Central memory CD8-positive, alpha-beta T cell (primary cell): ENCODE data around the gene LTBR.

Experiments used
- ATAC-seq: fragments of 150-1000 bp; cut with Tn5 transposase; replicated peaks from 2 replicates; pipeline ENCODE4 v1.10.0; 2022; ENCODE audit warnings: mild to moderate bottlenecking, moderate FRiP score, moderate number of reproducible peaks; ENCODE audit not compliant: poor library complexity, severe bottlenecking; ENCODE audit errors: extremely low read depth
- DNase-seq, 2 donors: peaks; one replicate each; pipeline ENCODE4 v3.0.0; 2021; ENCODE audit warnings: low spot score in 2 of 2
- H3K27ac Mint-ChIP-seq: one replicate; pipeline ENCODE4 v1.8.0; 2022; ENCODE audit warnings: low read depth, mild to moderate bottlenecking, moderate library complexity, mixed read lengths
- H3K27me3 Mint-ChIP-seq: one replicate; pipeline ENCODE4 v1.8.0; 2022; ENCODE audit warnings: mixed read lengths
- H3K36me3 Mint-ChIP-seq: one replicate; pipeline ENCODE4 v1.8.0; 2022; ENCODE audit warnings: mild to moderate bottlenecking, moderate library complexity, mixed read lengths; ENCODE audit not compliant: insufficient read depth
- H3K4me1 Mint-ChIP-seq: one replicate; pipeline ENCODE4 v1.8.0; 2022; ENCODE audit warnings: mixed read lengths
- H3K4me3 Mint-ChIP-seq: one replicate; pipeline ENCODE4 v1.8.0; 2022; ENCODE audit warnings: mild to moderate bottlenecking, moderate library complexity, mixed read lengths
- H3K9me3 Mint-ChIP-seq: one replicate; pipeline ENCODE4 v1.8.0; 2022; ENCODE audit warnings: mixed read lengths

LTBR gene

DNA sequence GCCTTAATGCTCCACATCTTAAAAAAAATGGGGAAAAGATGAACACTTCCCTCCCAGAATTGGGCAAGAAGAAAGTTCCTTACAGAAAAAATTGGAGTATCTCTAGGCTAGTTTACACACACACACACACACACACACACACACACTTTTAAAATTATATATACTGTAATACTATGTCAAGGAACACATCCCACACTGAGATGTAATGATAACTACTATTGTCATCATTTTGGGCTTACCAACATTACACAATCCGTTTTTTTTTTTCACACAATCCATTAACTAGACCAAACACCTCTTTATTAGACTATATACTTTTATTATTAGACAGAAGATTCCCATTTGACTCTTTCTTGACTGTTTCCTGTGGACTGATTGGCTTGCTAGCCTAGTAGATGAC is 2.5 kb downstream of the LTBR start:
- peaks cover 47% of the 10 kb centered on the region for H3K27me3 Mint-ChIP-seq
- DNase-seq = no peak
- peaks cover 5% of the 10 kb centered on the region for H3K4me1 Mint-ChIP-seq
- H3K4me3 Mint-ChIP-seq = no peak overlapping the region
- no peaks in the 10 kb centered on the region for H3K36me3 Mint-ChIP-seq
- ATAC-seq = no peak
- H3K27ac Mint-ChIP-seq = no peak overlapping the region
- H3K9me3 Mint-ChIP-seq = no peaks in the 10 kb centered on the region

DNA sequence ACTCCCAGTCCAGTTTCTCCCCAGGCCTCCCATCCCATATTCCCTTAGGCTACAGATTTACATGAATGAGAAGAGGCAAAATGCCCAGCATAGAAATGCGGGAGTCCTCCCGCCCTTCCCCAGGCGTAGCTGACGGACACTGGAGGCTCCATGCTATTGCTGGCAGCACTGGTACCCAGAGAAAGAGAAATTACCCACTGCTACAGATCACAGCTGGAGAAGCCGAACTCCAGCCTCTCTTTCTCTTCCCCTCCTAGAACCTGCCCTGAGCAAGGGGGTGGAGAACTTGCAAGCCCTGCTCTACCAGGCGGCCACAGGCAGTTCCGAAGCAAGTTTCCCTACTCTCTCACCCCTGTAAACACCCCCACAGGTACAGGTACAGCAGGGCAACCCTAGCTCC is 3.6 kb downstream of the LTBR start:
- no peak for DNase-seq
- no peak for ATAC-seq
- no peaks in the 10 kb centered on the region for H3K9me3 Mint-ChIP-seq
- no peaks in the 10 kb centered on the region for H3K36me3 Mint-ChIP-seq
- H3K27ac Mint-ChIP-seq = no peak overlapping the region
- H3K4me1 Mint-ChIP-seq = peaks cover 5% of the 10 kb centered on the region
- no peak overlapping the region for H3K4me3 Mint-ChIP-seq
- H3K27me3 Mint-ChIP-seq = peaks cover 36% of the 10 kb centered on the region

DNA sequence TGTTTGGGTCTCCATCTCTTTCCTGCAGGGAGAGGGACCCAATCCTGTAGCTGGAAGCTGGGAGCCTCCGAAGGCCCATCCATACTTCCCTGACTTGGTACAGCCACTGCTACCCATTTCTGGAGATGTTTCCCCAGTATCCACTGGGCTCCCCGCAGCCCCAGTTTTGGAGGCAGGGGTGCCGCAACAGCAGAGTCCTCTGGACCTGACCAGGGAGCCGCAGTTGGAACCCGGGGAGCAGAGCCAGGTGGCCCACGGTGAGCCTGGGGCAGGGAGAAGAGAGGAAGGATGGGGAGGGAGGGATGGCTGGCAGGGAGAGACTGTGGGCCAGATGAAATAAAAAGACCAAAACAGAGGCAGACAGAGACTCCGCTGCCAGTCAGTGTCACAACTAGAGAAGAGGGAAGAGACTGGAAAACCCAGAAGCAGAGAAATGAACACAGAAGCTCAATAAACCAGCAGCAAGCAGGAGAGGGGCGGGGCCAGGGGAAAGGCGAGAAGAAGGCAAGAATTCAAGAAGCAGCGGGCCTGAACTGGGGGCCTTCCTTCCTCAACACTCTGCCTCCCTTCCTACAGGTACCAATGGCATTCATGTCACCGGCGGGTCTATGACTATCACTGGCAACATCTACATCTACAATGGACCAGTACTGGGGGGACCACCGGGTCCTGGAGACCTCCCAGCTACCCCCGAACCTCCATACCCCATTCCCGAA is 6.3 kb downstream of the LTBR start:
- Mint-ChIP-seq H3K27me3 (peaks cover 15% of the 10 kb centered on the region), H3K9me3 (no peaks in the 10 kb centered on the region), H3K4me1 (no peaks in the 10 kb centered on the region), H3K36me3 (no peaks in the 10 kb centered on the region), H3K4me3 (no peak overlapping the region), H3K27ac (no peak overlapping the region)
- ATAC-seq (no peak), DNase-seq (no peak)

DNA sequence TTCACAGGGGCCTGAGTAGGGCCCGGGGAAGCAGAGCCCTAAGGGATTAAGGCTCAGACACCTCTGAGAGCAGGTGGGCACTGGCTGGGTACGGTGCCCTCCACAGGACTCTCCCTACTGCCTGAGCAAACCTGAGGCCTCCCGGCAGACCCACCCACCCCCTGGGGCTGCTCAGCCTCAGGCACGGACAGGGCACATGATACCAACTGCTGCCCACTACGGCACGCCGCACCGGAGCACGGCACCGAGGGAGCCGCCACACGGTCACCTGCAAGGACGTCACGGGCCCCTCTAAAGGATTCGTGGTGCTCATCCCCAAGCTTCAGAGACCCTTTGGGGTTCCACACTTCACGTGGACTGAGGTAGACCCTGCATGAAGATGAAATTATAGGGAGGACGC is 7.1 kb downstream of the LTBR start:
- no peak overlapping the region for H3K27ac Mint-ChIP-seq
- ATAC-seq (no peak), DNase-seq (no peak)
- no peaks in the 10 kb centered on the region for H3K9me3 Mint-ChIP-seq
- no peaks in the 10 kb centered on the region for H3K36me3 Mint-ChIP-seq
- H3K4me1 Mint-ChIP-seq = no peaks in the 10 kb centered on the region
- H3K27me3 Mint-ChIP-seq = peaks cover 14% of the 10 kb centered on the region
- no peak overlapping the region for H3K4me3 Mint-ChIP-seq

DNA sequence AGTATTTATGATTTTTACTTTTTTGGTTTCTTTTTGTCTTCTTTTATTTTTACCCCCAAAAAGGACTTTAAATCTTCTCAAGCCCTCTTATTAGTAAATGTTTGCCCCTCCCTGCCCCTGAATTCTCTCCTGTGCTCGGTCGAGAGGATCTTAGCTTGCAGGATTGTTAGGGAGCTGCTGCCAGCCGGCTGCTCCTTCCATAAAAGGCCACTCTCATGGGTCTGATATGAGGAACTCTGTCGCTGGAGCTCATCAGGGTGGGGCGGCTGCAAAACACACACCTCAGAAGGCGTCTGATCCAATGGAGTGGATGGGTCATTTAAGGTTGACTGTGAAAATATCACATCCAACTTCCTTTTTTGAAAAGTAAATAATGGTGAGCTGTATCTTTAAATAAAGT is 8.5 kb downstream of the LTBR start:
- H3K27me3 Mint-ChIP-seq = peaks cover 12% of the 10 kb centered on the region
- ATAC-seq = no peak
- H3K9me3 Mint-ChIP-seq = no peaks in the 10 kb centered on the region
- no peaks in the 10 kb centered on the region for H3K4me1 Mint-ChIP-seq
- H3K36me3 Mint-ChIP-seq = no peaks in the 10 kb centered on the region
- no peak for DNase-seq
- H3K4me3 Mint-ChIP-seq = no peak overlapping the region
- H3K27ac Mint-ChIP-seq = no peak overlapping the region

DNA sequence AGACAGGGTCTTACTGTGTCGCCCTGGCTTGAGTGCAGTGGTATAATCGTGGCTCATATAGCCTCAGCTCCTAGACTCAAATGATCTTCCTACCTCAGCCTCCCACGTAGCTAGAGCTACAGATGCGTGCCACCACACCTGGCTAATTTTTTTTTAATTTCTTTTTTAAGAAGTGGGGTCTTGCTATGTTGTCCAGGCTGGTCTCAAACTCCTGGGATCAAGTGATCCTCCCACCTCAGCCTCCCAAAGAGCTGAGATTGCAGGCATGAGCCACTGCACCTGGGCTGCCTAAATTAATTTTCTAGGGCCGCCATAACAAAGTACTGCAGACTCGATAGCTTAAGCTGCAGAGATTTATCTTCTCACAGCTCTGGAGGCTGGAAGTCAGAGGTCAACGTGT is 9.1 kb downstream of the LTBR start:
- H3K36me3 Mint-ChIP-seq = no peaks in the 10 kb centered on the region
- DNase-seq (no peak), ATAC-seq (no peak)
- peaks cover 6% of the 10 kb centered on the region for H3K27me3 Mint-ChIP-seq
- H3K9me3 Mint-ChIP-seq = no peaks in the 10 kb centered on the region
- H3K27ac Mint-ChIP-seq = no peak overlapping the region
- H3K4me1 Mint-ChIP-seq = no peaks in the 10 kb centered on the region
- no peak overlapping the region for H3K4me3 Mint-ChIP-seq

DNA sequence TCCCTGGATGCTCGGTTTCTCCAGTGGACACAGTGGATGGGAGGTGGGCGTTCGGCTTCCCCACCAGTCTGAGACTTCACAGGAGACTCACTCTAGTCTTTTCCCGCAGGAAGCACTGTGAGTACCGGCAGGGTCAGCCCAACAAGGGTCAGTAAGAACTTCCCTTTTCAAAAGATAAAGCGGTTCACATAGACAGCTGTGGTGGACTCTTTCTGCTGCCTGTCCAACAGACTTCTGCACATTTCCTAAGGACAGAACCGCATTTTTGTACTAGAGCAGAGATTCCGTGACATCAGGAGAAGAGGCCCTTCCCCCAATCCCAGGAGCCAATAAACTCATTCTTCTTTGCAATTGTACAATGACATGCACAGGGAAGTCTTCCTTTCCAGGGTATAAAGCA is 10.4 kb downstream of the LTBR start:
- no peak for ATAC-seq
- Mint-ChIP-seq H3K36me3 (no peaks in the 10 kb centered on the region), H3K4me3 (no peak overlapping the region), H3K4me1 (no peaks in the 10 kb centered on the region), H3K27ac (no peak overlapping the region), H3K9me3 (no peaks in the 10 kb centered on the region), H3K27me3 (no peaks in the 10 kb centered on the region)
- DNase-seq = no peak

DNA sequence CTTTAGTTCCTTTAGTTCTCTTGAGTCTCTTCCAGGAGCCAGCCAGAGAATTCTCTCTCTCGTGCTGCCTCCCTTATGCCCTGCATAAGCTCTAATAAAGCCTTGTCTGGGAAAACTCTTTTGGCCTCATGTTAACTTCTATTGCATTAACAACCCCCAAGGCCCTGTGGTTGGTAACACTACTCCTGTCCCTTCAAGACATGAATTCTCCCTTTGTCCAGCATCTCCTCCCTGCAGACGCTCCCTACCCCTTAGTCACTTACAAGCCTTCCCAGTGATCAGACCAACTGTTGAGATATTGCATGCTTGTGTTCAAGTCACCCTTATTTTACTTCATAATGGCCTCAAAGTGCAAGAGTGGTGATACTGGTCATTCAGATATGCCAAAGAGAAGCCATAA is 12.1 kb downstream of the LTBR start:
- Mint-ChIP-seq H3K9me3 (no peaks in the 10 kb centered on the region), H3K4me1 (no peaks in the 10 kb centered on the region), H3K27me3 (no peaks in the 10 kb centered on the region), H3K27ac (no peak overlapping the region), H3K4me3 (no peak overlapping the region), H3K36me3 (no peaks in the 10 kb centered on the region)
- ATAC-seq (no peak), DNase-seq (no peak)

DNA sequence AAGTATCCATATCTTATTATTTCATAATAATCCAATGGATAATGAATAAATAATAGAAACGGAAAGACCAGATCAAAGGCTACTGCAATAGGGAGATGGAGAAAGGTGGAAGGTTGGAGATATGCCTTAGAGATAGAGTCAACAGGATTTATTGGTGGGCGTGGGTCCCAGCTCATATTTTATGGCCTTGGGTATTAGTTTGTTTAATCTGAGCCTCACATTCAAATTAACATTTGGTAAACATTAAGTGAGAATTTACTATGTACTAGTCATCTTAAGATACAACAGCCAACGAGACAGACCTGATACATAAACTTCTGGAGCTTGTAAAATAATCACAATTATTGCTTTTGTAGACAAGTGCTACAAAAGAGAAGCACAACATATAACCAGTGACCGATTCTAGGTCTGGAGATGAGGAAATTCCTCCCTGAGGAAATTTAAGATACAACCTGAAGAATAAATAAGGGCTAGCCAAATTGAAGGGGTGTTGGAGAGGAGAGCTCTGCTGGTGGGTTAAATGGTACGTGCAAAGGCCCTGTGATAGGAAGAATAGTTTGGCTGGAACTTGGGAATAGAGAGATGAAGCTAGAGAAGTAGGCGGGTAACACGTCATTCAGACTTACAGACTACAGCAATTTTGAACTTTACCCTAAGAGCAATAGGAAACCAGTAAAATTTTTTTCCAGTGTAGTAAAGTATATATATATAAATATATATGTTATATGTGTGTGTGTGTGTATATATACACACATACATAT is 16.1 kb downstream of the LTBR start:
- Mint-ChIP-seq H3K9me3 (no peaks in the 10 kb centered on the region), H3K27me3 (no peaks in the 10 kb centered on the region), H3K27ac (no peak overlapping the region), H3K36me3 (no peaks in the 10 kb centered on the region), H3K4me1 (no peaks in the 10 kb centered on the region), H3K4me3 (no peak overlapping the region)
- ATAC-seq (no peak), DNase-seq (no peak)

DNA sequence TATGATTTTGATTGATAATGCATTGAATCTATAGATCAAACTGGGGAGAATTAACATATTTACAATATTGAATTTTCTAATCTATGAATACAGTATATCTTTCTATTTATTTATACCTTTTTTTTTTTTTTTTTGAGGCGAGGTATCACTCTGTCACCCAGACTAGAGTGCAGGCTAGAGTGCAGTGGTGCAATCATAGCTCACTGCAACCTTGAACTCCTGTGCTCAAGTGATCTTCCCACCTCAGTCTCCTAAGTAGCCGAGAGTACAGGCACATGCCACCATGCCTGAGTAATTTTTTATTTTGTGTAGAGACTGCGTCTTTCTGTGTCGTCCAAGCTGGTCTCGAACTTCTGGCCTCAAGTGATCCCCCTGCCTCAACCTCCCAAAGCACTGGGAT is 20.4 kb downstream of the LTBR start:
- H3K9me3 Mint-ChIP-seq = no peaks in the 10 kb centered on the region
- H3K4me1 Mint-ChIP-seq = no peaks in the 10 kb centered on the region
- DNase-seq = no peak
- no peak for ATAC-seq
- H3K36me3 Mint-ChIP-seq = no peaks in the 10 kb centered on the region
- H3K27ac Mint-ChIP-seq = no peak overlapping the region
- no peaks in the 10 kb centered on the region for H3K27me3 Mint-ChIP-seq
- H3K4me3 Mint-ChIP-seq = no peak overlapping the region

DNA sequence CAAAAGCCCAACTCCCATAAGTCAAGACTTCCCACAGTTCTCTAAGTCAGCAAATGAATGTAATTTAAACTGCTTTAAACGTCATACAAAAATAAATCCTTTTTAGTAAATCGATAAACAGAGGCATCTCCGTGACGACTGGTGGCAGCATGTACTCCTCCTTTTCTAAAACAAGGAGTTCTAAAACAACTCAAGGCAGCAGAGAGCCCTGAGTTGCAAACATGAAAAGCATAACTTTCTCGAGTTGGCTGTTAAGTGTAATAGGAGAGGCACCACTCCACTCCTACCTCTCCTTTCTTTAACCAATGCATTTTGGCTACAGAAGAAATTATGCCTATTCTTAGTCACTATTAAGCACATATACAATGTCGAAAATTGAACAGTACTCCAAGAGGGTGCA is 22.0 kb downstream of the LTBR start:
- Mint-ChIP-seq H3K4me1 (no peaks in the 10 kb centered on the region), H3K4me3 (no peak overlapping the region), H3K9me3 (no peaks in the 10 kb centered on the region), H3K27me3 (no peaks in the 10 kb centered on the region), H3K36me3 (no peaks in the 10 kb centered on the region), H3K27ac (no peak overlapping the region)
- ATAC-seq (no peak), DNase-seq (no peak)

DNA sequence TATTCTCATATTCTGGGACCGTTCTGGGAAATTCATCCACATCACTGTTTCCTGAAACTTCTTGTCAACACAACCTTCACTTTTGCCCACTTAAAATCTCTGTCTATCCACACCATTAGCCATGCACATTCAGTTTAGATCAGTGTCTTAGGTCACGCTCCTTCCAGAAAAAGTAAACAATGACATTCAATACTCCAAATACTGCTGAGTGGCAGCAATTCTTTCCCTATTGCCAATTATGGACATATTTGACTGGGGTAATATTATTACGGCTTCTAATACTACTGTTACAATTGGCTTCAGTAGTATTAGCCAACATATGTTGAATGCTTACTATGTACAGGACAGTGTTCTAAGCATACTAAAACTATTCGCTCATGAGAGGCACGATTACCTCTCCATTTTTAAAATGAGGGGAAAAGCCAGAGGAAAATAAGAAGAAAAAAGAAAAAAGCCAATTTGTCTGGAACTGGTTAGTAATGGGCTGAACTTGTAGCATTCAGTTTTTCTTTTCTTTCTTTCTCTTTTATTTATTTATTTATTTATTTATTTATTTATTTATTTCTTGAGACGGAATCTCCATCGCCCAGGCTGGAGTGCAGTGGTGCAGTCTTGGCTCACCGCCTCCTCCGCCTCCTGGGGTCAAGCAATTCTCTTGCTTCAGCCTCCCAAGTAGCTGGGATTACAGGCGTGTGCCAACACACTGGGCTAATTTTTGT is 23.4 kb downstream of the LTBR start:
- Mint-ChIP-seq H3K4me3 (no peak overlapping the region), H3K27me3 (no peaks in the 10 kb centered on the region), H3K4me1 (no peaks in the 10 kb centered on the region), H3K9me3 (no peaks in the 10 kb centered on the region), H3K36me3 (no peaks in the 10 kb centered on the region), H3K27ac (no peak overlapping the region)
- DNase-seq (no peak), ATAC-seq (no peak)

DNA sequence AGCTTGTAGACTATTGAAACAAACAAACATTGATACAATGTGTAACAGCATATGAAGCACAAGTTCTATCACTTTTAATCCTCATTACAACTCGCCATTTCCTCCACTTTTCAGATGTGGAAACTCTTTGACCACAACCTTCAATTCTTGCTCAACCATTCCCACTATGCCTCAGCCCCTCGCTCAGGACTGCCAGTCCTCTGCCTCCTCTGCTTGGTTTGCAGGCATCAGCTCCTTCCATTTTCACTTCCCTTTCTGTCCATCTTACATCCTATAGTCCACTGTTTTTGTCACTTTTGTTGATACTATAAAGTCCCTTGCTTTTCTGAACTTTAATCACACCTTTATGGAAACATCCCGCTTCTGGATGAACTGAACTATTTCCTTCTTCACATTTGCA is 32.6 kb downstream of the LTBR start:
- Mint-ChIP-seq H3K4me3 (no peak overlapping the region), H3K27me3 (peaks cover 6% of the 10 kb centered on the region), H3K27ac (no peak overlapping the region), H3K36me3 (no peaks in the 10 kb centered on the region), H3K4me1 (no peaks in the 10 kb centered on the region), H3K9me3 (no peaks in the 10 kb centered on the region)
- DNase-seq (no peak), ATAC-seq (no peak)
